IMR-90 (cell line): ENCODE measurements around the gene ROCK1. TPM values are rescaled to one million over a fixed set of nuclear protein-coding genes. Genes with fewer than 3 reads are reported as not detected.

ENCODE experiments used
- ATAC-seq: fragments of 200-7000 bp; cut with Tn5 transposase; 2 replicates; pipeline ENCODE4 v1.9.1; 2020; ENCODE audit warnings: low read depth, mild to moderate bottlenecking, moderate library complexity
- BruUV-seq: library from RNA; stranded (reverse); fragments of 400-500 nt; replicated peaks from 2 replicates; lab custom pipeline; 2021; lab: Mats Ljungman, UMichigan
- CTCF ChIA-PET: fragments of 300-600 bp; formaldehyde crosslinking; extraction: SDS; loops from one replicate; lab custom pipeline; 2021; ENCODE audit warnings: antibody characterized with exemption; lab: Yijun Ruan, JAX
- POLR2A ChIA-PET: fragments of 300-600 bp; sonication (Branson Sonifier 250); formaldehyde crosslinking; loops from one replicate; lab custom pipeline; 2022; ENCODE audit warnings: antibody characterized with exemption; ENCODE audit not compliant: unreplicated experiment; lab: Charles Lee
- DNase-seq: peaks from one replicate; pipeline ENCODE4 v3.0.0; 2013
- H2AFZ ChIP-seq: replicated peaks from 2 replicates; pipeline ENCODE3; 2013; ENCODE audit warnings: low read length, mild to moderate bottlenecking; ENCODE audit not compliant: poor library complexity
- H2AK5ac ChIP-seq: 2 replicates; pipeline ENCODE4 v1.6.1; 2013; ENCODE audit warnings: low read depth, low read length, inconsistent platforms
- H2AK9ac ChIP-seq: replicated peaks from 2 replicates; pipeline ENCODE3; 2013; ENCODE audit warnings: mild to moderate bottlenecking, low read depth, low read length, moderate library complexity; ENCODE audit not compliant: poor library complexity
- H2BK120ac ChIP-seq: 2 replicates; pipeline ENCODE4 v1.6.1; 2013; ENCODE audit warnings: low read depth, low read length, inconsistent platforms
- H2BK15ac ChIP-seq: 3 replicates; pipeline ENCODE4 v1.6.1; 2013; ENCODE audit warnings: low read depth, low read length, inconsistent platforms
- H2BK20ac ChIP-seq: 2 replicates; pipeline ENCODE4 v1.6.1; 2013; ENCODE audit warnings: low read depth, mild to moderate bottlenecking, inconsistent platforms, low read length, moderate library complexity
- H2BK5ac ChIP-seq: 2 replicates; pipeline ENCODE4 v1.6.1; 2013; ENCODE audit warnings: mild to moderate bottlenecking, low read depth, low read length, inconsistent platforms; ENCODE audit not compliant: poor library complexity, severe bottlenecking
- H3K14ac ChIP-seq: replicated peaks from 2 replicates; pipeline ENCODE4 v1.6.1; 2013; ENCODE audit warnings: low read depth, low read length, inconsistent platforms
- H3K18ac ChIP-seq: 2 replicates; pipeline ENCODE4 v1.6.1; 2013; ENCODE audit warnings: low read depth, low read length, control low read depth
- H3K23ac ChIP-seq: 2 replicates; pipeline ENCODE4 v1.6.1; 2013; ENCODE audit warnings: low read depth, low read length, inconsistent platforms
- H3K27ac ChIP-seq: 2 replicates; pipeline ENCODE4 v1.5.1; 2013; ENCODE audit warnings: mild to moderate bottlenecking, control low read depth, low read length; ENCODE audit not compliant: insufficient read depth
- H3K27me3 ChIP-seq: 2 replicates; pipeline ENCODE4 v1.6.1; 2013; ENCODE audit warnings: low read length; ENCODE audit not compliant: control insufficient read depth, insufficient read depth
- H3K36me3 ChIP-seq: 2 replicates; pipeline ENCODE4 v1.6.1; 2013; ENCODE audit warnings: low read length, mixed read lengths; ENCODE audit not compliant: control insufficient read depth, insufficient read depth
- H3K4ac ChIP-seq: 2 replicates; pipeline ENCODE4 v1.6.1; 2013; ENCODE audit warnings: low read depth, low read length, inconsistent platforms
- H3K4me1 ChIP-seq: 2 replicates; pipeline ENCODE4 v1.6.1; 2013; ENCODE audit warnings: low read length, mixed read lengths; ENCODE audit not compliant: control insufficient read depth, insufficient read depth
- H3K4me2 ChIP-seq: 2 replicates; pipeline ENCODE4 v1.6.1; 2013; ENCODE audit warnings: low read depth, mild to moderate bottlenecking, control low read depth, low read length, moderate library complexity
- H3K4me3 ChIP-seq: 2 replicates; pipeline ENCODE4 v1.5.1; 2013; ENCODE audit warnings: low read depth, mild to moderate bottlenecking, control low read depth, low read length, moderate library complexity; ENCODE audit not compliant: insufficient read depth
- H3K56ac ChIP-seq: 2 replicates; pipeline ENCODE4 v1.6.1; 2013; ENCODE audit warnings: low read length, inconsistent platforms; ENCODE audit not compliant: insufficient read depth; ENCODE audit errors: extremely low read depth
- H3K79me1 ChIP-seq, 2 experiments: 2 replicates each; pipeline ENCODE4 v1.6.1; 2013; ENCODE audit warnings: low read length in 2 of 2, inconsistent platforms in 1 of 2, low read depth in 1 of 2
- H3K9ac ChIP-seq: 2 replicates; pipeline ENCODE4 v1.6.1; 2013; ENCODE audit warnings: low read depth, low read length, control low read depth
- H3K9me1 ChIP-seq: 2 replicates; pipeline ENCODE4 v1.6.1; 2013; ENCODE audit warnings: low read length, inconsistent platforms; ENCODE audit not compliant: insufficient read depth
- H3K9me3 ChIP-seq: 2 replicates; pipeline ENCODE4 v1.6.1; 2013; ENCODE audit warnings: low read length; ENCODE audit not compliant: control insufficient read depth, insufficient read depth
- H4K20me1 ChIP-seq: 2 replicates; pipeline ENCODE4 v1.6.1; 2013; ENCODE audit warnings: low read length, inconsistent platforms; ENCODE audit not compliant: insufficient read depth
- H4K5ac ChIP-seq: 2 replicates; pipeline ENCODE4 v1.6.1; 2013; ENCODE audit warnings: mild to moderate bottlenecking, low read depth, low read length, control low read depth
- H4K8ac ChIP-seq, 2 experiments: 2 replicates each; pipeline ENCODE4 v1.6.1; 2013; ENCODE audit warnings: low read depth in 2 of 2, low read length in 2 of 2, control low read depth in 1 of 2, inconsistent platforms in 1 of 2
- H4K91ac ChIP-seq: 2 replicates; pipeline ENCODE4 v1.6.1; 2013; ENCODE audit warnings: low read depth, low read length, inconsistent platforms; ENCODE audit not compliant: insufficient read depth
- MAFK ChIP-seq: IDR thresholded peaks from 2 replicates; pipeline ENCODE4 v1.6.1; 2012; ENCODE audit warnings: low read depth, low read length, improper control_type of control experiment
- RCOR1 ChIP-seq: IDR thresholded peaks from 2 replicates; pipeline ENCODE4 v1.6.1; 2012; ENCODE audit warnings: mild to moderate bottlenecking, low read length, improper control_type of control experiment; ENCODE audit not compliant: insufficient replicate concordance
- WGBS, 2 experiments: methylation state at CpG; one replicate each; pipeline versions ENCODE4 v1.1.5 to v1.1.7; 2013; ENCODE audit warnings: missing lambda C conversion rate in 2 of 2; ENCODE audit not compliant: insufficient read length in 1 of 2; ENCODE audit errors: extremely low coverage in 2 of 2; 5-methylcytosine and 5-hydroxymethylcytosine counted together
- dilution Hi-C: fragments of 300-500 bp; cut with HindIII; formaldehyde crosslinking; loops from one replicate; pipeline ENCODE4 v1.14.3; 2018; ENCODE audit warnings: low sequenced_read_pairs; ENCODE audit not compliant: unreplicated experiment
- in situ Hi-C: fragments of 300-500 bp; cut with MboI; formaldehyde crosslinking; loops from 3 replicates; pipeline ENCODE4 v1.14.3; 2019; ENCODE audit warnings: low sequenced_read_pairs, inconsistent platforms, mixed read lengths
- intact Hi-C: fragments of 100-400 bp; cut with micrococcal nuclease; formaldehyde crosslinking; loops from 2 replicates; pipeline ENCODE4 v1.10.0; 2022
- polyA plus RNA-seq, 3 experiments: library from polyadenylated mRNA; depleted of rRNA; stranded (reverse); fragments of >200 nt; gene quantifications; 2 replicates each; pipeline ENCODE4 v1.2.3, GENCODE V29; 2012; ENCODE audit warnings: low replicate concordance in 1 of 3
- total RNA-seq: library from RNA; depleted of rRNA; stranded (reverse); fragments of >200 nt; gene quantifications from 2 replicates; pipeline ENCODE4 v1.2.3, GENCODE V29; 2012
- TF ChIP-seq, protein P1 (sequence below): fragments of 150-350 bp; IDR thresholded peaks from 2 replicates; pipeline ENCODE4 v1.6.1; 2017; ENCODE audit warnings: mild to moderate bottlenecking, antibody characterized with exemption, low read length, low read depth

The ROCK1 gene
- total and polyA plus RNA-seq, 2 of the 4 experiments (the other 2 are of a cell fraction), result 9.9 to 17.0 TPM

DNA sequence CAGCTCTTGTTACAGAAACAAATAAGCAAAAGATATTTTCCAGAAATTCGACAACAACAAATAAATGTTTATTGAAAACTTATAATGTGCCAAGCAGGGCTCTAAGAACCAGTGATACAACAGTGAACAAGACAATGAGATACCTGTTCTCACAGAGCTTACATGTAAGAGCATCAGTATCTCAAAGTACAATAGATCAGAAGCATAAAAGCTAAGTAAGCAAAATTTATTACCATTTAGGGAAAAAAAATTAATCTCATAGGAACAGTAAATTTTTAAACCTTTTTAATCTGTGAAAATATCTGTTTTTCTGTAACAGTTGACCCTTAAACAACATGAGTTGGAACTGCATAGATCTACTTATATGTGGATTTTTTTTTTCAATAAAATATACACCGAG is 20.9 kb downstream of the ROCK1 start:
- ATAC-seq (no peak), DNase-seq (no peak)
- H2BK5ac ChIP-seq, result no peak overlapping the region
- H3K4ac ChIP-seq, result no peak overlapping the region
- H3K36me3 ChIP-seq, result 0 out of 2 replicates have a peak, but pooled peaks cover 1% of the 10 kb centered on the region
- H3K27me3 ChIP-seq, result no peaks in the 10 kb centered on the region
- ChIA-PET CTCF (no interaction called here), POLR2A (no interaction called here)
- H2BK15ac ChIP-seq, result no peak overlapping the region
- no peak overlapping the region for H3K27ac ChIP-seq
- no peak overlapping the region for H4K91ac ChIP-seq
- no TSS peak for BruUV-seq
- H3K79me1 ChIP-seq, result peaks cover 0 to 44% of the 10 kb centered on the region in 2 experiments; a peak in 2 of 4 replicates
- in situ Hi-C loops (loop anchor here (10.0 kb wide), 1 partner anchor 74 kb away; no protein-coding TSS in a partner anchor), dilution Hi-C loops (no loop called here), intact Hi-C loops (loop anchor here (5.0 to 10.0 kb wide), 2 partner anchors 42 to 124 kb away; no protein-coding TSS in a partner anchor)
- H3K23ac ChIP-seq, result no peak overlapping the region
- H4K20me1 ChIP-seq, result peaks cover 61% of the 10 kb centered on the region
- no peak overlapping the region for H2BK120ac ChIP-seq
- H3K18ac ChIP-seq, result no peak overlapping the region
- H3K4me1 ChIP-seq, result no peaks in the 10 kb centered on the region
- H3K9me3 ChIP-seq, result no peaks in the 10 kb centered on the region
- peaks cover 8% of the 10 kb centered on the region; the same call in 1 of the 2 replicates for H3K9me1 ChIP-seq
- TF ChIP-seq MAFK (peak; percentile 63), RCOR1 (no peak)
- TF ChIP-seq, protein P1, sequence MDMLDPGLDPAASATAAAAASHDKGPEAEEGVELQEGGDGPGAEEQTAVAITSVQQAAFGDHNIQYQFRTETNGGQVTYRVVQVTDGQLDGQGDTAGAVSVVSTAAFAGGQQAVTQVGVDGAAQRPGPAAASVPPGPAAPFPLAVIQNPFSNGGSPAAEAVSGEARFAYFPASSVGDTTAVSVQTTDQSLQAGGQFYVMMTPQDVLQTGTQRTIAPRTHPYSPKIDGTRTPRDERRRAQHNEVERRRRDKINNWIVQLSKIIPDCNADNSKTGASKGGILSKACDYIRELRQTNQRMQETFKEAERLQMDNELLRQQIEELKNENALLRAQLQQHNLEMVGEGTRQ, result no peak
- H2AK5ac ChIP-seq, result no peak overlapping the region
- no peak overlapping the region for H3K4me2 ChIP-seq
- H4K5ac ChIP-seq, result no peak overlapping the region
- H2AFZ ChIP-seq, result no peak overlapping the region
- H2AK9ac ChIP-seq, result no peak overlapping the region
- H3K56ac ChIP-seq, result no peak overlapping the region
- WGBS, 2 experiments, result no CpG with 5 or more reads among the region's 2 CpGs
- no peak overlapping the region for H3K4me3 ChIP-seq
- no peak overlapping the region for H4K8ac ChIP-seq
- H2BK20ac ChIP-seq, result no peak overlapping the region
- no peak overlapping the region for H3K14ac ChIP-seq
- no peak overlapping the region for H3K9ac ChIP-seq
